ENCODE data around the gene DDR2.
A peak's percentile ranks its signal among the peaks of the same experiment; 100 is the strongest.
"Not testable (repeated sequence)": the region's sequence is repeated elsewhere in the genome, so short reads cannot be mapped to it uniquely, and the experiment has no call there.

Gene DDR2

GRCh38 chr1:162746264-162746942 is 114.1 kb downstream of the DDR2 start:
- H3K27me3 ChIP-seq (replicated peaks; ENCODE audit: control insufficient read depth, insufficient read depth, low read length); DNase-seq (ENCODE audit: low read depth); H3K9ac ChIP-seq (ENCODE audit: low read length); H3K9me3 ChIP-seq (ENCODE audit: control insufficient read depth, low read length); H3K4me3 ChIP-seq (ENCODE audit: low read length): not testable (repeated sequence)
- Histone ChIP-seq H3K4me1 (ENCODE audit: control insufficient read depth, insufficient read depth, low read length) (peaks cover 14% of the 10 kb centered on the region), H3K36me3 (ENCODE audit: control insufficient read depth, insufficient read depth, low read length, severe bottlenecking) (peaks cover 36% of the 10 kb centered on the region)

DNA sequence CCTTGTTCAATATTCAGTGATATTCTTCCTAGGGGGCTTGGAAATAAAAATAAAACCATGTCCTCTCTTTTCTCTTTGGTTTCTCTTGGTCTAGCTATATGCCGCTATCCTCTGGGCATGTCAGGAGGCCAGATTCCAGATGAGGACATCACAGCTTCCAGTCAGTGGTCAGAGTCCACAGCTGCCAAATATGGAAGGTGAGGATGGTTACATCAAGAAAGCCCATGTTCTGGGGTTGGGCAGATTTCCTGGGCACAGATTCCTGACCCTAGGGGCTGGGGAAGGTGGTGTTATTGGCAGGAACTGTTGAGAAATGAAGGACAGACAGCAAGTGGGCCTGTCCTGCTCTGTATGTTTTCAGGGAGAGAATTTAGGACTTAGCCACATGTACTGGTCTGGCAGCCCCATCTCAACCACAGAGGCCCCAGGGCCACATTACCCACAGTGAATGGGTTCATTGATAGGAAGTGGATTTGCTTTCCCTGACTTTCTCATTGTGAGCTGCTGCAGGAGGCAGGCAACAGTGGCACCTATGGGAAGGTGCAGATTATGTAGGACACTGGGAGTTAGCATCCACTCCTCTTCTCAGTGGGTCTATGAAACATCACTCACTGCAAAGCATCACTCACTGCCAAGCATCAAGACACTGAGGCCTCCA is 120.9 kb downstream of the DDR2 start:
- Histone ChIP-seq H3K4me1 (ENCODE audit: control insufficient read depth, insufficient read depth, low read length) (peaks cover 50% of the 10 kb centered on the region), H3K4me3 (ENCODE audit: low read length) (no peak overlapping the region), H3K9me3 (ENCODE audit: control insufficient read depth, low read length) (no peaks in the 10 kb centered on the region), H3K36me3 (ENCODE audit: control insufficient read depth, insufficient read depth, low read length, severe bottlenecking) (peaks cover 50% of the 10 kb centered on the region), H3K9ac (ENCODE audit: low read length) (no peak overlapping the region), H3K27me3 (replicated peaks; ENCODE audit: control insufficient read depth, insufficient read depth, low read length) (no peaks in the 10 kb centered on the region)
- DNase-seq (ENCODE audit: low read depth), result no peak

DNA sequence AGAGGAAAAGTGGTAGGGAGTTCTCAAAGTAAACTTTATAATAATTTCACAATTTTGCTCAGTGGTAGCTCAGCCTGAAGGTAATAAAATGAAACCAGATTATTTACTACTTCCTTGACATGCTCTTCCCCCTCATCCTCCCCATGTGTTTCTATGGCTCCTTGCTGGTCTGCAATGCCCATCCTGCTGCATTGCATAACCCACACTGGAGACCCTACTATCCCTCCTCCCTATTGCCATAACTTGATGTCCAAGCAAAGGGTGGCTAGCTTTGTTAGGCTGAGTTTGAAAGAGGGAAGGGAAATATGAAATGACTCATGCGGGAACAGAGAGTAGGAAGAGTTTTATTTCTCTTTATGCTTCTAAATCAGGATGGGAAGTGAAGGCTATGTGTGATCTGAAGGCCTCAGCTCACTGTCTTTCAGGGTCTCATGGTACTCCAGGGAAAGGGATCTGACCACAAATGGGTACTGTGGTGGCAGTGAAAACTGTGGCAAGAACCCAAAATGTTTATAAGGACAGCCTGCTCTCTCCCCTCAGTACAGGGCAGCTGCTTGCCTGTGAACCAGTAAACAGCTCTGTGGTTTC is 121.8 kb downstream of the DDR2 start:
- Histone ChIP-seq H3K9me3 (ENCODE audit: control insufficient read depth, low read length) (no peaks in the 10 kb centered on the region), H3K36me3 (ENCODE audit: control insufficient read depth, insufficient read depth, low read length, severe bottlenecking) (peaks cover 60% of the 10 kb centered on the region), H3K9ac (ENCODE audit: low read length) (peak overlapping the region; percentile 2), H3K4me1 (ENCODE audit: control insufficient read depth, insufficient read depth, low read length) (peaks cover 50% of the 10 kb centered on the region), H3K4me3 (ENCODE audit: low read length) (no peak overlapping the region), H3K27me3 (replicated peaks; ENCODE audit: control insufficient read depth, insufficient read depth, low read length) (no peaks in the 10 kb centered on the region)
- DNase-seq (ENCODE audit: low read depth), result peak; percentile 21

DNA sequence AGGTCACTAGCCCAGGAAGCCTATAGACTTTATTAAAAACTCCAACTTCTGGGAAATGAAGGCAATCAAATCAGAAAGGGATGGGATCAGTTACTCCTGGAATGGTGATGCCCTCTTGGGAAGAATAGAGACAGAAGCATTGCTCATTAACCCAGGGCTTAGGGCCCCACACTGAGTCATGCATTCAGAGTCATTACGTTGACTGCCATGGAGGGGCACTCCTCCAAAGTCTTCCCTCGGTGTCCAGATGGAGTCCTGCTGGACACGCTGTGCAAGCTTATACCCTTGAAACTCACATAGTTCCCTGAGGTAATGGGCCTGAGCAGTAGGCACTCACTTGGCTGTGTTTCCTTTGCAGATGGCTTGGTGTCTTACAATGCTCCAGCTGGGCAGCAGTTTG is 123.0 kb downstream of the DDR2 start:
- Histone ChIP-seq H3K9me3 (ENCODE audit: control insufficient read depth, low read length) (no peaks in the 10 kb centered on the region), H3K9ac (ENCODE audit: low read length) (no peak overlapping the region), H3K4me3 (ENCODE audit: low read length) (no peak overlapping the region), H3K36me3 (ENCODE audit: control insufficient read depth, insufficient read depth, low read length, severe bottlenecking) (peaks cover 72% of the 10 kb centered on the region), H3K27me3 (replicated peaks; ENCODE audit: control insufficient read depth, insufficient read depth, low read length) (no peaks in the 10 kb centered on the region), H3K4me1 (ENCODE audit: control insufficient read depth, insufficient read depth, low read length) (peaks cover 50% of the 10 kb centered on the region)
- no peak for DNase-seq (ENCODE audit: low read depth)

DNA sequence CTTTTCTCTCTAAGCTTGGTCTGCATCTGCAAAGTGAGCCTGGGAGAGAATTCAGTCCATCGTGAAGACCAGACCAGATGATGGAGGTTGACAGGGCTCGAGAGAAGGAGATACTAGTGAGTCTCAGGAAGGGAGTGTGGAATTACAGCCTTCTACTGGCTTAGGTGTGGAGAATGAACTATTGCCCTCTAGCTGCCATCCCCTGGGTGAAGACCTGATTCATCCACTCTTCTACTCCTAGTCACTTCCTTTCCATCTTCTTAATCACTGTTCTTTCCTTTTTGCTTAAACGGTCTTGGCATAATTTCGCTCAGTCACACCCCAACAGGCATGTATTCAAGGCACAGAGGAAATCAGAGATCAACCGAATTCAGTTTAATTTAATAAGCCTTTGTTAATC is 124.3 kb downstream of the DDR2 start:
- peaks cover 50% of the 10 kb centered on the region for H3K4me1 ChIP-seq (ENCODE audit: control insufficient read depth, insufficient read depth, low read length)
- no peaks in the 10 kb centered on the region for H3K9me3 ChIP-seq (ENCODE audit: control insufficient read depth, low read length)
- H3K36me3 ChIP-seq (ENCODE audit: control insufficient read depth, insufficient read depth, low read length, severe bottlenecking), result peaks cover 84% of the 10 kb centered on the region
- no peak overlapping the region for H3K9ac ChIP-seq (ENCODE audit: low read length)
- no peak overlapping the region for H3K4me3 ChIP-seq (ENCODE audit: low read length)
- DNase-seq (ENCODE audit: low read depth), result no peak
- H3K27me3 ChIP-seq (replicated peaks; ENCODE audit: control insufficient read depth, insufficient read depth, low read length), result no peaks in the 10 kb centered on the region

DNA sequence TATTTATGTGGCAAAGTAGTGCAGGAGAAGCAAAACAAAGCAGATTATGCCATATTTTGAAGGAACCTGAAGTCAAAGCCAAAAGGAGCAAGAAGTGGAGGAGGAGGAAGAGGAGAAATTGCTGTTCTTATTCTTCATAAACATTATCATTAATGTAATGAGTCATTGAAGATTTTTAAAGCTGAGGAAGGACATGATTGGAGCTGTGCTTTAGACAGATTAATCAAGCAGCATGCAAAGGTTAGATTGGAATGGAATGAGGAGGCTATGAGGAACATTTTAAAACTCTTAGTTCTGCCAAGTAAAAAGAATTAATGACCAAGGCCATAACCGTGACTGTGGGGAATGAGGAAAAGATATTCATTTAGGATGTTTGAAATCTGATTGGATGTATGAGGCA is 125.2 kb downstream of the DDR2 start:
- H3K9me3 ChIP-seq (ENCODE audit: control insufficient read depth, low read length), result no peaks in the 10 kb centered on the region
- peaks cover 94% of the 10 kb centered on the region for H3K36me3 ChIP-seq (ENCODE audit: control insufficient read depth, insufficient read depth, low read length, severe bottlenecking)
- peaks cover 50% of the 10 kb centered on the region for H3K4me1 ChIP-seq (ENCODE audit: control insufficient read depth, insufficient read depth, low read length)
- no peaks in the 10 kb centered on the region for H3K27me3 ChIP-seq (replicated peaks; ENCODE audit: control insufficient read depth, insufficient read depth, low read length)
- H3K4me3 ChIP-seq (ENCODE audit: low read length), result no peak overlapping the region
- DNase-seq (ENCODE audit: low read depth), result no peak
- no peak overlapping the region for H3K9ac ChIP-seq (ENCODE audit: low read length)

GRCh38 chr1:162765788-162766187 is 133.5 kb downstream of the DDR2 start:
- no peak for DNase-seq (ENCODE audit: low read depth)
- no peaks in the 10 kb centered on the region for H3K9me3 ChIP-seq (ENCODE audit: control insufficient read depth, low read length)

GRCh38 chr1:162772571-162773154 is 140.4 kb downstream of the DDR2 start:
- Histone ChIP-seq H3K9me3 (ENCODE audit: control insufficient read depth, low read length) (no peaks in the 10 kb centered on the region), H3K9ac (ENCODE audit: low read length) (peak overlapping the region; percentile 4), H3K36me3 (ENCODE audit: control insufficient read depth, insufficient read depth, low read length, severe bottlenecking) (peaks cover 93% of the 10 kb centered on the region), H3K4me1 (ENCODE audit: control insufficient read depth, insufficient read depth, low read length) (peaks cover 20% of the 10 kb centered on the region), H3K4me3 (ENCODE audit: low read length) (no peak overlapping the region), H3K27me3 (replicated peaks; ENCODE audit: control insufficient read depth, insufficient read depth, low read length) (no peaks in the 10 kb centered on the region)
- DNase-seq (ENCODE audit: low read depth), result peak; percentile 38

More at GRCh38 chr1:162765788-162766187, 133.5 kb downstream of the DDR2 start:
- Histone ChIP-seq H3K4me3 (ENCODE audit: low read length) (no peak overlapping the region), H3K9ac (ENCODE audit: low read length) (no peak overlapping the region), H3K27me3 (replicated peaks; ENCODE audit: control insufficient read depth, insufficient read depth, low read length) (no peaks in the 10 kb centered on the region), H3K36me3 (ENCODE audit: control insufficient read depth, insufficient read depth, low read length, severe bottlenecking) (peaks cover 90% of the 10 kb centered on the region), H3K4me1 (ENCODE audit: control insufficient read depth, insufficient read depth, low read length) (no peaks in the 10 kb centered on the region)

GRCh38 chr1:162774007-162774406 is 141.7 kb downstream of the DDR2 start:
- no peak overlapping the region for H3K9ac ChIP-seq (ENCODE audit: low read length)
- peaks cover 93% of the 10 kb centered on the region for H3K36me3 ChIP-seq (ENCODE audit: control insufficient read depth, insufficient read depth, low read length, severe bottlenecking)
- H3K9me3 ChIP-seq (ENCODE audit: control insufficient read depth, low read length), result no peaks in the 10 kb centered on the region
- no peak overlapping the region for H3K4me3 ChIP-seq (ENCODE audit: low read length)
- H3K27me3 ChIP-seq (replicated peaks; ENCODE audit: control insufficient read depth, insufficient read depth, low read length), result no peaks in the 10 kb centered on the region
- no peak for DNase-seq (ENCODE audit: low read depth)
- peaks cover 34% of the 10 kb centered on the region for H3K4me1 ChIP-seq (ENCODE audit: control insufficient read depth, insufficient read depth, low read length)

GRCh38 chr1:162779043-162779442 is 146.8 kb downstream of the DDR2 start:
- H3K9ac ChIP-seq (ENCODE audit: low read length), result no peak overlapping the region
- H3K36me3 ChIP-seq (ENCODE audit: control insufficient read depth, insufficient read depth, low read length, severe bottlenecking), result peaks cover 92% of the 10 kb centered on the region
- no peaks in the 10 kb centered on the region for H3K27me3 ChIP-seq (replicated peaks; ENCODE audit: control insufficient read depth, insufficient read depth, low read length)
- no peak overlapping the region for H3K4me3 ChIP-seq (ENCODE audit: low read length)
- H3K4me1 ChIP-seq (ENCODE audit: control insufficient read depth, insufficient read depth, low read length), result peaks cover 19% of the 10 kb centered on the region
- DNase-seq (ENCODE audit: low read depth), result no peak
- no peaks in the 10 kb centered on the region for H3K9me3 ChIP-seq (ENCODE audit: control insufficient read depth, low read length)

DNA sequence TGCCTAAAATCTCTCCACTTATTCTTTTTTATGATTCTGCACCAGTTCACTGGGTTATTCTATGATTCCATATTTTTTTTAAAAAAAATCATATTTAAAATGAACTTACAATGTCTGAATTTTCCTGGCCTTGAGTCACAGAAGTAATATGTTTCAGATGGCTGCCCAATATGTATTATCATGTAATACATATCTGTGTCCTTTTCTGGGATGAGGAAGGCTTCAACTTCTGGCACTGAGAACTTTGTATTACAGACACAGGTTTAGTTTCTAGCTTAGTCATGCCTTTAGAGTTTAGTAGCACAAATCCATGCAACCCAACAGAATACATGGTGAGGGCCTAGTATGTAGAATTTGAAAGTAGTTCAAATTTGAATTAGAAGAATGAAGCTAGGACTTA is 150.4 kb downstream of the DDR2 start:
- Histone ChIP-seq H3K27me3 (replicated peaks; ENCODE audit: control insufficient read depth, insufficient read depth, low read length) (no peaks in the 10 kb centered on the region), H3K4me3 (ENCODE audit: low read length) (no peak overlapping the region), H3K9ac (ENCODE audit: low read length) (no peak overlapping the region), H3K9me3 (ENCODE audit: control insufficient read depth, low read length) (no peaks in the 10 kb centered on the region), H3K36me3 (ENCODE audit: control insufficient read depth, insufficient read depth, low read length, severe bottlenecking) (peaks cover 58% of the 10 kb centered on the region), H3K4me1 (ENCODE audit: control insufficient read depth, insufficient read depth, low read length) (peaks cover 17% of the 10 kb centered on the region)
- DNase-seq (ENCODE audit: low read depth), result peak; percentile 53

Measured in adipocyte (in vitro differentiated cells).